Heart right ventricle (tissue), 16 donors: ENCODE data around the gene TMTC4. TPM values are rescaled to one million over a fixed set of nuclear protein-coding genes. Genes with fewer than 3 reads are reported as not detected.

Experiments
- ATAC-seq, 8 donors: fragments of 200-7000 bp; cut with Tn5 transposase; one replicate each; pipeline ENCODE4 v1.9.1; 2020; ENCODE audit warnings: mild to moderate bottlenecking in 8 of 8, moderate library complexity in 8 of 8, moderate number of reproducible peaks in 1 of 8
- DNase-seq, 2 donors: peaks; one replicate each; pipeline ENCODE4 v3.0.0-alpha.2; 2020
- H3K27ac ChIP-seq, 10 donors: fragments of 200-600 bp; sonication (generic) in 2 of 10; one replicate each; pipeline versions ENCODE4 v1.5.0 to v1.8.0; 2020 to 2022; ENCODE audit warnings: mild to moderate bottlenecking in 3 of 10
- H3K27me3 ChIP-seq, 7 donors: fragments of 200-600 bp; one replicate each; pipeline ENCODE4 v1.8.0; 2021 to 2022; ENCODE audit warnings: mild to moderate bottlenecking in 2 of 7
- H3K36me3 ChIP-seq, 9 donors: fragments of 200-600 bp; sonication (generic) in 1 of 9; one replicate each; pipeline versions ENCODE4 v1.5.0 to v1.8.0; 2020 to 2022; ENCODE audit warnings: mild to moderate bottlenecking in 2 of 9
- H3K4me1 ChIP-seq, 9 donors: fragments of 200-600 bp; sonication (generic) in 1 of 9; one replicate each; pipeline versions ENCODE4 v1.5.0 to v1.8.0; 2020 to 2022; ENCODE audit warnings: mild to moderate bottlenecking in 4 of 9
- H3K4me3 ChIP-seq, 10 donors: fragments of 200-600 bp; sonication (generic) in 2 of 10; one replicate each; pipeline versions ENCODE4 v1.5.0 to v1.8.0; 2020 to 2022; ENCODE audit warnings: mild to moderate bottlenecking in 7 of 10, moderate library complexity in 2 of 10
- H3K9me3 ChIP-seq, 11 donors: fragments of 200-600 bp in 10 of 11; sonication (generic) in 2 of 11; one replicate each; pipeline versions ENCODE4 v1.5.0 to v1.8.0; 2013 to 2022; ENCODE audit warnings: mild to moderate bottlenecking in 2 of 11, control low read depth in 1 of 11, moderate library complexity in 1 of 11
- CTCF ChIP-seq, 9 donors: fragments of 200-600 bp; sonication (generic) in 2 of 9; IDR thresholded peaks; one replicate each; pipeline versions ENCODE4 v1.5.0 to v1.8.0; 2021 to 2022; ENCODE audit warnings: antibody characterized with exemption in 9 of 9, mild to moderate bottlenecking in 5 of 9, moderate library complexity in 1 of 9
- WGBS, 2 donors: extraction: QIAGEN DNeasy Blood & Tissue Kit; methylation state at CpG; one replicate each; pipeline ENCODE4 v1.1.7; 2013; ENCODE audit warnings: inconsistent platforms in 1 of 2; 5-methylcytosine and 5-hydroxymethylcytosine counted together
- intact Hi-C, 10 donors: fragments of 100-400 bp; cut with DNase I; formaldehyde crosslinking; loops; one replicate each; pipeline versions ENCODE4 v1.11.1 to v1.14.2; 2022
- polyA plus RNA-seq, 2 donors: library from polyadenylated mRNA; stranded (reverse); fragments of 200-250 nt; gene quantifications; one replicate each; pipeline ENCODE4 v1.2.3, GENCODE V29; 2013
- total RNA-seq, 10 donors: library from RNA; stranded (reverse); fragmentation: NEBNext Ultra II Directional in 3 of 10; extraction: Animal tissue kit (Norgen Biotek cat#: 25700) in 3 of 10; gene quantifications; one replicate each; pipeline versions ENCODE4 v1.2.1 to v1.2.4, GENCODE V29; 2021 to 2023
- donor health status: Arrhythmogenic right ventricular cardiomyopathy.
- donor health status: ischemic (EF 13 %, LVEDD 7.1; RV severe dilation, severe dysfunction).
- donor health status: healthy with polysubstance abuse.
- donor health status: DM: no; HTN: yes; CAD: no.
- donor health status: DM: no; HTN: no; CAD: no.
- donor health status: ischemic (EF 25% LVEDD 6.9; RV normal size, moderate dysfunction).
- donor health status: ischemic (EF 25% LVEDD 5.7; RV mildly dilated, moderate dysfunction).
- donor health status: healthy.
- donor health status: DM: yes; HTN: yes; CAD: no.
- donor health status: Ischemic cardiomyopathy.
- donor health status: ischemic (EF 35%, LVEDD 5.7; RV mildly dilated, moderate dysfunction).
- donor health status: nonischemic (EF 11% LVEDD 7.7; RV severe dilation, severe dysfunction).
- donor health status: DM: yes; HTN: yes; CAD: no.
- donor health status: PGD.
- donor health status: ischemic (EF 29% LVEDD 5.4; RV normal size, mild dysfunction).
- donor health status: nonischemic (EF 23%, LVEDD 6.1; RV moderate dilation, normal function).

The TMTC4 gene
- total and polyA plus RNA-seq, 12 donors = 2.5 to 9.4 (median 6.0) TPM

GRCh38 chr13:100666124-100666523, 8.5 kb downstream of the TMTC4 start:
- intact Hi-C loops = no loop called here
- ATAC-seq (no peak), DNase-seq (no peak)
- Histone ChIP-seq H3K27me3 (no peaks in the 10 kb centered on the region), H3K9me3 (no peaks in the 10 kb centered on the region), H3K27ac (no peak overlapping the region), H3K4me3 (no peak overlapping the region), H3K4me1 (no peaks in the 10 kb centered on the region), H3K36me3 (peaks cover 0 to 90% (median 10%) of the 10 kb centered on the region in 9 donors)
- WGBS, 2 donors = 66 to 75% methylated on average over 5 of the region's 5 CpGs
- TF ChIP-seq CTCF (IDR thresholded peaks at IDR 0.05) = no peak

- H3K9me3 ChIP-seq = no peaks in the 10 kb centered on the region
- H3K4me3 ChIP-seq = no peak overlapping the region
- TF ChIP-seq CTCF (IDR thresholded peaks at IDR 0.05) = no peak
- no peaks in the 10 kb centered on the region for H3K4me1 ChIP-seq
- ATAC-seq = no peak
- peaks cover 0 to 98% (median 10%) of the 10 kb centered on the region in 9 donors for H3K36me3 ChIP-seq
- intact Hi-C loops = no loop called here
- H3K27ac ChIP-seq = no peak overlapping the region
- WGBS, 2 donors = 93 to 95% methylated on average over 9 of the region's 9 CpGs
- no peaks in the 10 kb centered on the region for H3K27me3 ChIP-seq
- no peak for DNase-seq
Observed at GRCh38 chr13:100665403-100665802, 9.2 kb downstream of the TMTC4 start.

GRCh38 chr13:100664171-100664900, 10.3 kb downstream of the TMTC4 start:
- intact Hi-C loops = no loop called here
- no peaks in the 10 kb centered on the region for H3K4me1 ChIP-seq
- H3K9me3 ChIP-seq = no peaks in the 10 kb centered on the region
- no peaks in the 10 kb centered on the region for H3K27me3 ChIP-seq
- no peak for DNase-seq
- 95 to 97% methylated on average over 10 of the region's 10 CpGs for WGBS, 2 donors
- no peak overlapping the region for H3K27ac ChIP-seq
- H3K4me3 ChIP-seq = no peak overlapping the region
- ATAC-seq = no peak
- no peak for TF ChIP-seq CTCF (IDR thresholded peaks at IDR 0.05)
- H3K36me3 ChIP-seq = peaks cover 0 to 99% (median 10%) of the 10 kb centered on the region in 9 donors

GRCh38 chr13:100662468-100663211, 12.0 kb downstream of the TMTC4 start:
- DNase-seq (no peak), ATAC-seq (no peak)
- intact Hi-C loops = no loop called here
- no peak overlapping the region for H3K27ac ChIP-seq
- no peaks in the 10 kb centered on the region for H3K27me3 ChIP-seq
- peaks cover 0 to 98% (median 10%) of the 10 kb centered on the region in 9 donors for H3K36me3 ChIP-seq
- peaks cover 0 to 10% (median 0%) of the 10 kb centered on the region in 9 donors for H3K4me1 ChIP-seq
- no peak for TF ChIP-seq CTCF (IDR thresholded peaks at IDR 0.05)
- H3K4me3 ChIP-seq = no peak overlapping the region
- WGBS, 2 donors = 76 to 88% methylated on average over 24 of the region's 24 CpGs
- H3K9me3 ChIP-seq = no peaks in the 10 kb centered on the region
